ENCODE results near the gene DOCK6.

The DOCK6 gene

GRCh38 chr19:11260996-11261395 lies 1.3 kb downstream of the DOCK6 start:
- no peak overlapping the region for H3K4me3 ChIP-seq (ENCODE audit: low read depth, low read length)
- DNase-seq (ENCODE audit: low read depth): no peak
- TF ChIP-seq CTCF (IDR thresholded peaks at IDR 0.05; ENCODE audit: low read depth, low read length, missing control alignments): no peak

- no peak for DNase-seq (ENCODE audit: low read depth)
- no peak for TF ChIP-seq CTCF (IDR thresholded peaks at IDR 0.05; ENCODE audit: low read depth, low read length, missing control alignments)
These were observed 4.4 kb downstream of the DOCK6 start for GRCh38 chr19:11257846-11258380.

GRCh38 chr19:11256189-11256588 lies 6.1 kb downstream of the DOCK6 start:
- no peak for TF ChIP-seq CTCF (IDR thresholded peaks at IDR 0.05; ENCODE audit: low read depth, low read length, missing control alignments)
- no peak for DNase-seq (ENCODE audit: low read depth)
- no peak overlapping the region for H3K4me3 ChIP-seq (ENCODE audit: low read depth, low read length)

More at GRCh38 chr19:11257846-11258380, 4.4 kb downstream of the DOCK6 start:
- no peak overlapping the region for H3K4me3 ChIP-seq (ENCODE audit: low read depth, low read length)

GRCh38 chr19:11254666-11255065 lies 7.7 kb downstream of the DOCK6 start:
- H3K4me3 ChIP-seq (ENCODE audit: low read depth, low read length): no peak overlapping the region
- TF ChIP-seq CTCF (IDR thresholded peaks at IDR 0.05; ENCODE audit: low read depth, low read length, missing control alignments): peak; percentile 35
- no peak for DNase-seq (ENCODE audit: low read depth)

- DNase-seq (ENCODE audit: low read depth): no peak
- TF ChIP-seq CTCF (IDR thresholded peaks at IDR 0.05; ENCODE audit: low read depth, low read length, missing control alignments): no peak
These were observed 9.5 kb downstream of the DOCK6 start for GRCh38 chr19:11252665-11253355.

GRCh38 chr19:11251650-11252314 lies 10.5 kb downstream of the DOCK6 start:
- H3K4me3 ChIP-seq (ENCODE audit: low read depth, low read length): no peak overlapping the region
- no peak for TF ChIP-seq CTCF (IDR thresholded peaks at IDR 0.05; ENCODE audit: low read depth, low read length, missing control alignments)
- no peak for DNase-seq (ENCODE audit: low read depth)

More at GRCh38 chr19:11252665-11253355, 9.5 kb downstream of the DOCK6 start:
- H3K4me3 ChIP-seq (ENCODE audit: low read depth, low read length): no peak overlapping the region

All from GM12864 (cell line).